Suppressor macrophage treated with lipopolysaccharide for 4 hours (primary cell): ENCODE results near the gene GYS2.
A peak's percentile ranks its signal among the peaks of the same experiment; 100 is the strongest.
"Not testable (repeated sequence)": the region's sequence is repeated elsewhere in the genome, so short reads cannot be mapped to it uniquely, and the experiment has no call there.

Experiments used
- DNase-seq: peaks from one replicate; pipeline ENCODE4 v3.0.0-alpha.2; 2020

Gene GYS2

GRCh38 chr12:21604245-21605101 is at the start of gene GYS2:
TSS of gene GYS2 (minus strand) at chr12:21604847. CDS start at chr12:21604592, 255 bp downstream.
- DNase-seq = no peak

GRCh38 chr12:21651821-21652220 is 47.2 kb upstream of the GYS2 start:
- no peak for DNase-seq

GRCh38 chr12:21650997-21651396 is 46.4 kb upstream of the GYS2 start:
- no peak for DNase-seq

- no peak for DNase-seq
These were observed 44.4 kb upstream of the GYS2 start for GRCh38 chr12:21649034-21649433.

GRCh38 chr12:21648378-21648777 is 43.7 kb upstream of the GYS2 start:
- DNase-seq = no peak

- no peak for DNase-seq
These were observed 42.5 kb upstream of the GYS2 start for GRCh38 chr12:21647179-21647578.

- DNase-seq = not testable (repeated sequence)
These were observed 40.4 kb upstream of the GYS2 start for GRCh38 chr12:21645041-21645500.

GRCh38 chr12:21644516-21644915 is 39.9 kb upstream of the GYS2 start:
- no peak for DNase-seq

- no peak for DNase-seq
These were observed 39.1 kb upstream of the GYS2 start for GRCh38 chr12:21643758-21644157.

- no peak for DNase-seq
These were observed 38.2 kb upstream of the GYS2 start for GRCh38 chr12:21642707-21643389.

GRCh38 chr12:21638054-21638891 is 33.6 kb upstream of the GYS2 start:
- no peak for DNase-seq

- no peak for DNase-seq
These were observed 29.6 kb upstream of the GYS2 start for GRCh38 chr12:21634245-21634644.

- no peak for DNase-seq
These were observed 26.7 kb upstream of the GYS2 start for GRCh38 chr12:21631367-21631766.

- no peak for DNase-seq
These were observed 23.3 kb upstream of the GYS2 start for GRCh38 chr12:21627924-21628323.

GRCh38 chr12:21618566-21618965 is 13.9 kb upstream of the GYS2 start:
- no peak for DNase-seq

GRCh38 chr12:21617030-21617429 is 12.4 kb upstream of the GYS2 start:
- no peak for DNase-seq

GRCh38 chr12:21615431-21615830 is 10.8 kb upstream of the GYS2 start:
- peak; percentile 77 for DNase-seq

- peak; percentile 21 for DNase-seq
These were observed 9.9 kb upstream of the GYS2 start for GRCh38 chr12:21614506-21614905.

GRCh38 chr12:21613931-21614330 is 9.3 kb upstream of the GYS2 start:
- DNase-seq = peak; percentile 9

GRCh38 chr12:21608196-21608595 is 3.5 kb upstream of the GYS2 start:
- DNase-seq = peak; percentile 53

GRCh38 chr12:21607701-21608100 is 3.1 kb upstream of the GYS2 start:
- peak; percentile 26 for DNase-seq

GRCh38 chr12:21606175-21606574 is 1.5 kb upstream of the GYS2 start:
- no peak for DNase-seq

- no peak for DNase-seq
These were observed 1.9 kb downstream of the GYS2 start for GRCh38 chr12:21602774-21603173.
